H54 (cell line): Measurements from ENCODE around the gene NFS1.

ENCODE experiments used
- DNase-seq: peaks from one replicate; pipeline ENCODE4 v3.0.0; 2011; ENCODE audit warnings: low spot score, mixed read lengths; ENCODE audit not compliant: insufficient read length
- FAIRE-seq: peaks from 3 replicates; lab custom pipeline; 2011; peaks lifted over from hg19 to GRCh38; lab: Jason Lieb, UNC
- POLR2A ChIP-seq: IDR thresholded peaks from 2 replicates; pipeline ENCODE4 v1.6.1; 2011; ENCODE audit warnings: low read depth, mild to moderate bottlenecking, low read length

Gene NFS1

GRCh38 chr20:35662551-35662950 lies 36.6 kb downstream of the NFS1 start:
- TF ChIP-seq POLR2A = no peak
- FAIRE-seq (no peak), DNase-seq (no peak)

- no peak for TF ChIP-seq POLR2A
- DNase-seq (no peak), FAIRE-seq (no peak)
Measured at GRCh38 chr20:35661908-35662307, 37.2 kb downstream of the NFS1 start.

GRCh38 chr20:35661053-35661452 lies 38.1 kb downstream of the NFS1 start:
- DNase-seq = no peak
- no peak for FAIRE-seq
- TF ChIP-seq POLR2A = no peak

- FAIRE-seq (no peak), DNase-seq (no peak)
- no peak for TF ChIP-seq POLR2A
Measured at GRCh38 chr20:35660122-35660937, 38.8 kb downstream of the NFS1 start.

GRCh38 chr20:35657271-35657670 lies 41.9 kb downstream of the NFS1 start:
- no peak for FAIRE-seq

GRCh38 chr20:35654415-35654814 lies 44.7 kb downstream of the NFS1 start:
- no peak for DNase-seq
- no peak for TF ChIP-seq POLR2A
- FAIRE-seq = no peak

More at GRCh38 chr20:35657271-35657670, 41.9 kb downstream of the NFS1 start:
- DNase-seq = no peak
- no peak for TF ChIP-seq POLR2A

- DNase-seq = no peak
- no peak for FAIRE-seq
- no peak for TF ChIP-seq POLR2A
Measured at GRCh38 chr20:35653893-35654292, 45.3 kb downstream of the NFS1 start.

GRCh38 chr20:35653430-35653734 lies 45.8 kb downstream of the NFS1 start:
- FAIRE-seq = no peak

GRCh38 chr20:35652641-35653429 lies 46.3 kb downstream of the NFS1 start:
- FAIRE-seq (no peak), DNase-seq (no peak)
- no peak for TF ChIP-seq POLR2A

More at GRCh38 chr20:35653430-35653734, 45.8 kb downstream of the NFS1 start:
- no peak for TF ChIP-seq POLR2A
- no peak for DNase-seq

- FAIRE-seq (no peak), DNase-seq (no peak)
Measured at GRCh38 chr20:35651958-35652357, 47.2 kb downstream of the NFS1 start.

GRCh38 chr20:35650632-35651031 lies 48.5 kb downstream of the NFS1 start:
- DNase-seq = no peak
- no peak for TF ChIP-seq POLR2A
- FAIRE-seq = no peak

More at GRCh38 chr20:35651958-35652357, 47.2 kb downstream of the NFS1 start:
- TF ChIP-seq POLR2A = no peak

GRCh38 chr20:35648836-35649235 lies 50.3 kb downstream of the NFS1 start:
- TF ChIP-seq POLR2A = no peak
- no peak for FAIRE-seq
- no peak for DNase-seq

GRCh38 chr20:35644806-35645205 lies 54.3 kb downstream of the NFS1 start:
- no peak for TF ChIP-seq POLR2A
- no peak for FAIRE-seq
- DNase-seq = no peak

GRCh38 chr20:35643045-35643444 lies 56.1 kb downstream of the NFS1 start:
- FAIRE-seq (no peak), DNase-seq (no peak)
- TF ChIP-seq POLR2A = no peak

GRCh38 chr20:35641743-35642142 lies 57.4 kb downstream of the NFS1 start:
- FAIRE-seq (no peak), DNase-seq (no peak)
- TF ChIP-seq POLR2A = no peak
